HG02943 (cell line): ENCODE measurements around the gene PPP1R13B.

Source experiments
- ATAC-seq: cut with Tn5 transposase; IDR thresholded peaks from one replicate; pipeline ENCODE4 v1.9.1; 2021; ENCODE audit warnings: mild to moderate bottlenecking, low read depth, moderate library complexity; ENCODE audit not compliant: unreplicated experiment

Gene PPP1R13B

DNA sequence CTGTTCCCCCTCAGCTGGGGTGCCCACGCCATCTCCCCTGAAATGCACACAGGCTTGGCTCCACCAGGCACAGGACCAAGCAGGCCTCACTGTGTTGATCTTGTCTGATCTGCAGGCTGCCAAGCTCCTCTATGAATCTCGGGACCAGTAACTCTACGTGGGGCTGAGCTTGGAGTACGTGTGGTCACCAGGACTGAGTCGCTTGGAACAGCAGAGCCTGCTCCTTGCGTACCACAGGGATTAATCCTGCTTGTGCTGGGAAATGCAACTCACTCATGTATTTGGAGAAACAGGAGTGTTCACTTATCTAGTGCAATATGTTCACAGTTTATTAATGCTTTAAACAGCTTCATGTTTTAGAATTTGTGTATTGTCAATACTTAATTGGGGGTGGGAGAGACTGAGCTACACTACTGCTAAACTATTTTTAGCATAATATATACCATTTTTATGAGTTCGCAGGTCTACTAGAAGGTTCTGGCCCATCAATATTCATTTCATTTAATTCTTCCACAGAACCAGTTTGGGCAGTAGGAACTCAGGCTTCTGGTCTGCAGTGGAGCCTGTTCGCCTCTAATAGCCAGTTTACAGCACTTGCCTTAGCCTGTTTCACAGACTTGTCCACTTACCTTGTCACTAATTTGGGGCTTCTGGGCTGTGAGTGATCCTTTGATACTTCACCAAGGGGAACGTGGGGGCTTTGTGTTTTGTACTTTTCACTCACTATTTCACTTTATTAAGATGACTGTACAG is 114.3 kb downstream of the PPP1R13B start:
- no peak for ATAC-seq

DNA sequence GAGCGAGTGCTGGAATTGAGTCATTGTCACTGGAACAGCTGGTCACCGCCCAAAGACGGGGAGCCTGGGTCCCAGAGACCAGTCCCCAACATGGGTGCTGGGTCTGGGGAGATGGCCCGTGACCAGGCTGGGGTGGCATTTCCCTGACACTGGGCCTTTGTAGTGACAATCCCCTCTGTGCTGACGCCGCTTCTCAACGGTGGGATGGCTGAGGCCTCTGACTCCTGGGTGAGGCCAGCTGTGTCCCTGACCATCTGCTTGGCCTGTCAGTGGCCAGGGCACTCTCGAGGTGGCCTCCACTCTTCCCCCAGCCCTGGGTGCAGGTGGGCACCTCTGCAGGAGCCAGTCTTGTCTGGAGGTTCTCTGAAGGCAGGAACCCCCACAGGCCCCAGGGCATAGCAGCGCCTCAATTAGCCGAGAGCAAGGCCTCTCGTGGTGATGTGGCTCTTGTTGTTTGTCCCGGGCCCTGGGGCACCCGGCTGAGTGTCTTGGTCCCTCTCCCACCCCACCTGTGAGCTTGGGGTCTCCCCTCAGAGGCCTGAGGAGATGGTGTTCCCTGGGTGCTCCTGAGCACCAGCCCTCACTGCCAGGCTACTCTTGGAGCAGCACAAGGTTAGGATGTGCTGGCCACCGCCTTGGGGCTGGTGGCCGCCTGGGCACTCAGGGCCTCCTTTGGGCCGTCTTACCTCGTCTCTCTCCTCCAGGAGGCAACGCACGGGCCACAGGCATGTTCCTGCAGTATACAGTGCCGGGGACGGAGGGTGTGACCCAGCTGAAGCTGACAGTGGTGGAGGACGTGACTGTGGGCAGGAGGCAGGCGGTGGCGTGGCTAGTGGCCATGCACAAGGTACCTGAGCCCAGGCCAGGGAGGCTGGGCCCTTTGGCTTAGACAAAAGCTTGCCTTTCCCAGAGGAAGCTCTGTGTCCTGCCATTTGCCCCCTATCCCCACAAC is 115.2 kb downstream of the PPP1R13B start:
- no peak for ATAC-seq

DNA sequence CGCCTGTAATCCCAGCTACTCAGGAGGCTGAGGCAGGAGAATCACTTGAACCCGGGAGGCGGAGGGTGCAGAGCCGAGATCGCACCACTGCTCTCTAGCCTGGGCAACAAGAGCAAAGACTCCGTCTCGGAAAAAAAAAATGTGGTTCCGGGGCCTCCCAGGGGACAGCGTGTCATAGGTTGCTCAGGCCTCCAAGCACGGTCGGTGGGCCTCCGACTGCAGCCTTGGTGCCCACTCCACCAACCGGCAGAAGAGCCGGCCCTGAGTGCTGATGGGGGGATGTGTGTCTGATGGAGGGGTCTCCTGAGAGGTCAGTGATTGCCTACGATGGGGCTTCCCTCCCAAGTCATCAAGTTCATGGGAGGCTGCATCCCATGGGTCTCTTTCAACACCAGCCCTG is 115.9 kb downstream of the PPP1R13B start:
- no peak for ATAC-seq

DNA sequence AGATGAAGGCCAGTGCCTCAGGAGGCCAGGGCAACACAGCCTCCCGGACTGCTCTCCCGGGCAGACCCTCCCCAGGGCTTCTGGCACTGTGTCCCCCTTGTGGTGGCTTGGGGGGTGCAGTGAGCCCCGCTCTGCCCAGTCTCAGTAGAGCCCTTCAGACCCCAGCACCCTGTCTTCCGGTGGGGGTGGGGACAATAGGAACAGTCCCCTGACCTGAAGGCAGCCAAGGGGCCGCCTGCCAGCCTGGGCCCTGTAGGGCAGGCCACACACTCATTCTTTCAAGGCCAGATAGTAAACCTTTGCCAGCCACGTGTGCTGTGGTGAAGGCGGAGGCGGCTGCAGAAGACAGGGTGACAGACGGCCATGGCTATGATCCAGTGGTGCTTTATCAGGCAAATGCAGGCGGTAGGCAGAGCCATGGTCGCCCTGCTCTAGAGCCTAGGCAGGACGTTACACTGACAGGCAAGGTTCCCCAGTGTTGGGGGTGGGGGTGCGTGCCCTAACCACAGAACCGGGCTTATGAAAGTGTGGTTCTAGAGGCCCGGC is 116.8 kb downstream of the PPP1R13B start:
- no peak for ATAC-seq

DNA sequence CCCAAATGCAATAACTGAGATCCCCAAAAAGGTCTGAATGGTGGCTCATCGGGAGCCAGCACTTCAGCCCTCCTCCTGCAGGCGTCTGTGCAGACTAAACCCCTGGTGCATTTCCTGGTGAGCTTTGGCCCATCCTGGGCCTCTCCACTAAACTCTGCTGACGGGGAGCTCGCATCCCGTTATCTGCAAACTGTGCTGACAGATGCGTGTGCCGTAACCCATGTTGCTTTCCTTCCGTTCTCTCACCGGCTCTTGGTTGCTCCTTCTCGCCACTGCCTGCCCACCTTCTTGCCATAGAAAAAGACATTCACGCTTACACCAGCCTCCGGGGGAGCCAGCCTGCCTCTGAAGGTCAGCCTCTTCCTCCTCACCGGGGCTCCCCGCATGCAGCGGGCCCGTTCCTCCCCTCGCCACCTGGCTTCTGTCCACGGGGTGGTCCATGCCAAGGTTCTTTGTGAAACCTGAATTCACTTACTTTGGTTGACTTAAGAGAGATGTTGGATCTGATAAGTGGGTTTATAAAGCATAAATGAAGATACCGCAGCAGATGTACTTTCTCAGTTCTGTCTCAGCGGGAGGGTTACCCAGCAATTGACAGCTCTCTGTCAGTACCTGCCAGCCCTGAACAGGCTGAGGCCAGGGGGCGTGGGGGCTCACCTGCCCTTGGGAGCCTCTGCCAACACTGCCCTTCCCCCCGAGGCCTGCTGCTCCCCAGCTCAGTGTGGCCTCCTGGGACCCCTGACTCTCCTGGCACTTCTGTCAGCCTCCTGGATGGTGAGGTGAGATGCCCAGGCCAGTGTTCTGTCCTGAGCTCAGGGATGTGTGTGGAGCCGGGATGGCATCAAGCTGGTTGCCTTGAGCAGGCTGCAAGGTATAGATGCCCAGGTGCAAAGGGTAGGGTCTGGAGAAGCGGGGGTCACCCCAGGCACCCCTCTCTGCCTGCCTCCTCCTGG is 117.6 kb downstream of the PPP1R13B start:
- ATAC-seq = no peak

DNA sequence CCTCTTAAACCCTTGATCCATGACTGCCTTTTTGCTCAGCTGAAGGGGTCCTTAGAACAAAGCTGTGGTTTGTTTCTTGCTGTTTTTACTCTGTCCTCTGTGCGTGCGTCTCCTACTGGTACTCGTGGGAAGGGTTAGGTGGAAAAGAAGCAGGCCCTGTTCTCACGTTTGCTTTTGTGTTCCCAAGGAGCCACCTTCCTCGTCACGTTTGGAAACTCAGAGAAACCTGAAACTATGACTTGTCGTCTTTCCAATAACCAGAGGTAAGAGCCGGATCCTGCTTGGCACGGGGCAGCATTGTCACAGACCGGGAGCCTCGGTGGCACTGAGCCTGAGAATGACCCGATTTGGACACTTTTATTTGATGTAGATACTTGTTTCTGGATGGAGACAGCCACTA is 118.7 kb downstream of the PPP1R13B start:
- ATAC-seq = no peak

DNA sequence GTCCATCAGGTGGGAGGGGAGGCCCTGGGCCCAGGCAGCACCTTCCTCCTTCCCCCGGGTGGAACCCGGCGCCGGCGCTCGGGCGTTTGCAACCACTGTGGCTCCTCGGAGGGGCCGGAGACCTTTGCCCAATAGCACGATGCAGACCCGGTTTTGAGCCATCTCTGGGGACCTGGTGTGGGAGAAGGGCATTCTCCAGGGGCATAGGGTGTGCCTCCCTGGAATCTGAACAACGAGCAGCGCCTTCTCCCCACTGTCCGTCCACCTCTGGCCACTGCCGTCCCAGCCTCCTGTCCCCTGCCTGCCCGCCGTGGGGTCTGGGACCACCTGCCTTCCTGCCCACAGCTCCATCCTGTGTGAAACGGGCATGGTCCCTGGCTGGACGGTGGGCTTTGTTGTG is 119.2 kb downstream of the PPP1R13B start:
- no peak for ATAC-seq

DNA sequence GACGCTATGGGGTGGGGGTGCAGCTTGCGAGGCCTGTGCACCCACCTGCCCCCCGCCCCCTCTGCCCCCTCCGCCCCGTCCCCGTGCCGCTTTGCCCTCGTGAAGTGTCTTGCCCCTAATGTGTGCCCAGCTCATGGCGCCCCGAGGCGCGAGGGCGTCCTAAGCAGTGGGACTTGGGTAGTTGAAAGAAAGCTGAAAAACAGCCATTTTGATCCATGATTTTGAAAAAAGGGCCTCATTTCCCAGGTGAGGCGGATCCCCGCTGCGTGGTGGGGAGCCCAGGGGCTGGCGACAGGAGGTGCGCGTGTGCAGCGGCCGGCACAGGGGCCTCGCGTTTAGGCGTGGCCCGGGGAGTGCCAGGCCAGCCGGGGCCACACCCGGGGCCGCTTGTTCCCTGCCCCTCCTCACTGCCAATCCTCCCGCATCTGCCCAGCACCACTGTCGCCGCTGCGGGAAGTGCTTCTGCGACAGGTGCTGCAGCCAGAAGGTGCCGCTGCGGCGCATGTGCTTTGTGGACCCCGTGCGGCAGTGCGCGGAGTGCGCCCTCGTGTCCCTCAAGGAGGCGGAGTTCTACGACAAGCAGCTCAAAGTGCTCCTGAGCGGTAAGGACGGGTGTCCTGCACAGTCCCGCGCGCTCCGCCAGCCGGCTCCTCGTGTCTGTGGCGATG is 119.9 kb downstream of the PPP1R13B start:
- ATAC-seq = no peak

DNA sequence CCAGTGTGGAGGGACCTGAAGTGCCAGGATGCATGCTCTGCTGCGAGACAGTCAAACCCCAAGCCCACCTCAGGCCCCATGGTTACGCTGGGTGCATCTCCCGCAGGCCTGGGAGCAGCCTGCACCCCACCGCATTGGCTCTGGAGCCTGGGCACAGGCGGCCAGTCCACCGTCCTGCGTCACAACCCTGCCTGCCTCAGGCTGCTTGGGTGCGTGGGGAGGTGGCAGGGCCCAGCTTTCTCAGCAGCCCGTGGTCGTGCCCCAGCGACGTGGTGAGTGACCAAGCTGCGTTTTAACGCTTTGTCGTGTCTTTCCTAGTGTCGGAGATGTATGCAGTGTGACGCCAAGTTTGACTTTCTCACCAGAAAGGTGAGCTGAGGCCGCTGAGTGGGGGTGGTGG is 120.9 kb downstream of the PPP1R13B start:
- no peak for ATAC-seq

DNA sequence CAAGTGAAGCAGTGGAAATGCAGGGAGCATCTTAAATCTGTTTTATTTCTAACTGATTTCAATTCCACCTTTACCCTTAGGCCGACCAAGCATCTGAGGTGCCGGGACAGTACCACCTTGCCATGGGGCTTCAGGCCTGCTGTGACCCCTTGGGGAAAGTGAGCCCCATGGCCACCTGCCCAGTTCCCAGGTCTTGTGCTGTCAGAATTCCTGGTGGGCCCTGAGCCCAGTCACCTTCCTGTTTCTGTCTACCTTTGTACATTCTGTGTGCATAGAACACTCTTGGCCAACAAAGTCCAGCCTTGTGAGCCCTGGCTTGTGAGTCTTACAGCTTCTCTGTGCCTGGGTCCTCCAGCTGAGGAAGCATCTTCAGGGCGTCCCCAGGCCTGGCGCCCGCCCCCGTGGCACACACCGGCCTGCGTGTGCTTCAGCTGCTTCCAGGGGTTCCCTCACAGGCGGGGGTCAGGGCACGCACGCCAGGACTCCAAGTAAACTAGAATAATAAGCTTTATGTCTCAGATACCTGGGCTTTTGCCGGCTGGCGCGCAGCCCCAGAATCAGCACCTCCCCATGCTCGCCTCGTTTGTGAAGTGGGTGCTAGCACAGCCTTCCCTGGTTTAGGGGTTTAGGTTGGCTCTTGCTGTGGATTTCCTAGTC is 121.5 kb downstream of the PPP1R13B start:
- ATAC-seq = no peak

DNA sequence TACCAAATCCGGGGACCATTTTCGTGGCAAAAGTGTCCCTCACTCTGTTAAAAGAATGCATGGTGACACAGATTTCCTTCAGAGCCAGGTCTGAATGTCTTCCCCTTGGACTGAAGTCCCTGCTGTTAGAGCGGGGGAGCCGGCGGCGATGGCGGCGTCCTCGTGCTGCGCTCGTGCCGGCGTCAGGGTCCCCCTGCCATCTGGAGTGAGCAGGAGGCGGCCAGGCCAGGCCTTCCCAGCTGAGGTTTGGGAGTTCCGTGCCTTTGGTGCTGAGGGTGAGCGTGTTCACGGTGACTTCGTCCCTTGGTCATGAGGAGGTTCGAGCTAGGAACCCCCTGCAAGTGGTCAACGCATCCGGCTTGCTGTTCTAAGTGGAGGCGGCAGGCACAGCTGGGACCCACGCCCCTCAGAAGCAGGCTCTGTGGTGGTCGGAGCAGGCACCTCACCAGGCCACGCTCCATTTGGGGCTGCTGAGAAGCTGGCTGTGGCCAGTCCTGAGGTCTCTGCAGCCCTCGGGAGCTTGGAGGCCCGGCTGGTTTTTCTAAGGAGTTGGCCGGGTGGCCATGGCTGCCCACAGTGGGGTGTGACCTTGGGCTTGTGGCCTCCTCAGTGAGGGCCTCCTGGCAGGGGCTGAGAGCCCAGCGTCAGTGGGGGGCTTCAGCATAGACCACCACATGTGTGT is 122.2 kb downstream of the PPP1R13B start:
- no peak for ATAC-seq

DNA sequence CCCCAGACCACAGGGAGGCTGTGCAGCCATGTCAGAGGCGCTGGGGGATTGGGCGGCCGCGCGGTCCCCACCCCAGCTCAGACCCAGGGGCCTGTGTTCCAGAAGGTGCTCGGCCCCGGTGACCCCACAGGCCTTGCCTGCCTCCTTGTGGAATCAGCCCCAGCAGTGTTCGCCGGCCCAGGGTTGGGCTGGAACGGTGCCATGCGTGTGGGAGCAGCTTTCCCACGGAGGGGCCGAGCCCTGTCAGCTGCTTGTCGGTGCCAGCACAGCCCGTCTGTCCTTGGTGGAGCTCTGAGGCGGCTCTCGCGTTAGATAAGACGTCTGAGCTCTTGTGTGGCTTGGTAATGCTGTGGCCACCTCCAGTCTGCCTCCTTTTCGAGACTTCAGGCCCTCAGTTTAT is 123.3 kb downstream of the PPP1R13B start:
- no peak for ATAC-seq

DNA sequence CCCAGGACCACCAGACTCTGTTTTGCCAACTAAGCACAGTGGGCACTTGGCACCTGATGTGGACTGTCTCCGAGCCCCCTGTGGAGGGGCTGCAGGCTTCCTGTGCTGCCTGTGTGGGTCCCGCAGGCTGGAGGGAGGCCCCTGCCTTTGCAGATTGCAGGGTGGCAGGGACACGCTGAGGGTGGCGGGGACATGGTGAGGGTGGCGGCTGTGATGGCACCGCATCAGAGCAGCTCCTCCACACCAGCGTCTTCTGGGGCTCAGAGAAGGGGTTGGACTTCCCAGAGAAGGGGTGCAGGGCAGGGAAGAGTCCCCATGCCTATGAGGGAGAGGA is 123.7 kb downstream of the PPP1R13B start:
- no peak for ATAC-seq

DNA sequence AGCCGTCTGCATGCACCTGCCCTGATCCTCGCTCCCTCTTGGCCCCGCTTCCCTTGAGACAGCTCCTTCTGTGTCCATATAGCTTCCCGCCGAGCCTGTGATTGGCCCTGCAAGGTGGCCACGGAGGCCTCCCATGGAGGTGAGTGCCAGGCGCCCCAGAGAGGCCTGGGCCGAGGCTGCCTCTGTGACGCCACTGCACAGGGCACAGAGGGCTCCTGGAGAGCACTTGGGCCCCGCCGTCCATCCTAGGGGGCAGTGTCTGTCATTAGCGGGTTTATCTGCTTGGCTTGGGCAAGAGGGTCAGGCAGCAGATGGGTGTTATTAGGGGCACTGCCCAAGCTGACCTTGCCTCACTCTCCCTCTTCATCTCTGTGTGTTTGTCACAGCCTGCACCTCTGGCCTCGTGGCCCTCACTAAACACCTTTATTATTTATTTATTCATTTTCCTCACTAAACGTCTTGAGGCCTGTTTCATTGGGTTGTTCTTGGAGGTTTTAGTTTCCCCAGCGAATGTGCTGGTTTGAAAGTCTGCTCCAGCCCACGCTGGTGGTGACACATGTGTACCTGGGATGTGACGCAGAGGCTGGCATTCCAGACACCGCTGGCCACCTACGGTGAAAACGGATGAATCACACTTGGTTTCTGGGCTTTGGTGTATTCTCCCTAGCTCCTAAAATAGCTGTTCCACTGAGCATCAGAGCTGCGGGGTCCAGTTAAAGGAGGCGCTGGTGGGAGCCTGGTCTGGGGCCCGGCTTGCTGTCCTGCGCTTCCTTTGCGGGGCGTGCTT is 125.8 kb downstream of the PPP1R13B start:
- no peak for ATAC-seq

DNA sequence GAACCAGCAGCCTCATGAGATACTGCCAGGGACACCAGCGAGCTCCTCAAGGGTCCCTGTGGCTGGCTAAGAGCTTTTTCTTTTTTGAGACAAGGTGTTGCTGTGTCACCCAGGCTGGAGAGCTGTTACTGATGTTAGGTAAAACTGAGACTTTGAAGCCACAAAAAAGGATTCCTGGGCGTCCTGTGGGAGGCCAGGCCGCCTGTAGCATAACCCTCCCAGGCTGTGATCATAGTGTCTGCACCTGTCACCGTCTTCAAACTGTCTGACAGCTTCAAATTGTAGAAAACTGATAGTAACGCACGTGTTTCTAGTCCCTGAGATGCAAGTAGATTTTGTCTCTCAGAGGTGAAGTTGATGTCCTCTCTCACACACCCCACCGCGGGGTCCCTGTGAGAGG is 127.6 kb downstream of the PPP1R13B start:
- ATAC-seq = no peak

DNA sequence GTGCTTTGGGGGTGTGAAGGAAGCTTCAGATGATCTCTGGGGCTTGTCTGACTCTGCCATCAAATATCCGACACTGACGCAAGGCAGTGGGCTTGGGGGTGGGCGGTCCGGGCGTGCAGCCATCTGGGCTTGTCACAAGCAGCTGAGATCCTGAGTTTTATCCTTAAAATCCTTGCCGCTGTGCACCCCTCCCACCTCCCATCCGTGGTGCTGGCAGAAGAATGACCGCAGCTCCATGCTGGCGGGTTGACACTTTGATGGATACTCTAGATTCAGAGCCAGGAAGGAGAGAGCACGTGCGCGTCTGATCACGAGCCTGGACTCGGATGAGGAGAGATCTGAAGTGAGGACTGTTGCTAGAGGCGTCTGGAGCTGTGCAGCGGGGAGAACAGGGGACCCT is 128.8 kb downstream of the PPP1R13B start:
- ATAC-seq = no peak

DNA sequence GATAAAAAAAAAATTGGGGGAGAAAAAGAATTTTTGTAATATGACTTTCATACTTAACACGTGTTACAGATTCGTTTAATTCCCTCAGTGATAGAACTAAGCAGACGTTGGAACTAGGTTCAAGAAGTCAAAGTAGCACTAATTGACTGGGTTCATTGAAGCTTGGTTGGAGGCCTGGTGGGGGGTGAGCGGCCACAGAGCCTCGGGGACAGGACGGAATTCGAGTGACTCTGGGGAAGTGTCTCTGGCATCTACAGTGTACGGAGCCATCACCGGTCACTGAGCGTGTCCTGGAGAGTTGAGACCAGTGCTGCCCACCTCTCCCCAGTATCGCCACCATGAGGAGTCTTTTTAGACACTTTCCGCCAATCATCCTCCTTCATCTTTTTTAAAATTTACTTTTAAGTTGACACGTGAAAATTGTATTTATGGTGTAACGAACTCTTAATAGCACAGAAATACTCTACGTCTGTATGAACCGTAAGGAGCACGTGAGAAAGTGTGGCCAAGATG is 130.4 kb downstream of the PPP1R13B start:
- ATAC-seq = no peak
